HG03064 (cell line): ENCODE results near the gene TMEM109.
"Not testable (repeated sequence)": the region's sequence is repeated elsewhere in the genome, so short reads cannot be mapped to it uniquely, and the experiment has no call there.

Experiments used
- ATAC-seq: cut with Tn5 transposase; IDR thresholded peaks from one replicate; pipeline ENCODE4 v1.9.1; 2021; ENCODE audit warnings: low read depth; ENCODE audit not compliant: unreplicated experiment

TMEM109 gene

GRCh38 chr11:60909680-60910280 lies 4.2 kb upstream of the TMEM109 start:
- not testable (repeated sequence) for ATAC-seq

- peak; percentile 25 for ATAC-seq
Observed at GRCh38 chr11:60910281-60910687, 3.7 kb upstream of the TMEM109 start.

GRCh38 chr11:60910711-60911380 lies 3.1 kb upstream of the TMEM109 start:
- no peak for ATAC-seq

- no peak for ATAC-seq
Observed at GRCh38 chr11:60912223-60912850, 1.6 kb upstream of the TMEM109 start.

GRCh38 chr11:60912851-60913528 lies 968 bp upstream of the TMEM109 start:
- no peak for ATAC-seq

- peak; percentile 3 for ATAC-seq
Observed at GRCh38 chr11:60914633-60915247, 782 bp downstream of the TMEM109 start.

- peak; percentile 50 for ATAC-seq
Observed at GRCh38 chr11:60915248-60915914, 1.4 kb downstream of the TMEM109 start.

GRCh38 chr11:60916669-60917206 lies 2.8 kb downstream of the TMEM109 start:
- ATAC-seq: no peak

- ATAC-seq: no peak
Observed at GRCh38 chr11:60917267-60917666, 3.3 kb downstream of the TMEM109 start.

GRCh38 chr11:60918251-60918938 lies 4.4 kb downstream of the TMEM109 start:
- no peak for ATAC-seq

GRCh38 chr11:60918939-60919265 lies 4.9 kb downstream of the TMEM109 start:
- ATAC-seq: no peak

- no peak for ATAC-seq
Observed at GRCh38 chr11:60919320-60919719, 5.4 kb downstream of the TMEM109 start.

- ATAC-seq: no peak
Observed at GRCh38 chr11:60919956-60920355, 6.0 kb downstream of the TMEM109 start.

GRCh38 chr11:60921259-60921658 lies 7.3 kb downstream of the TMEM109 start:
- no peak for ATAC-seq

GRCh38 chr11:60921777-60922335 lies 7.9 kb downstream of the TMEM109 start:
- no peak for ATAC-seq

GRCh38 chr11:60922906-60923305 lies 8.9 kb downstream of the TMEM109 start:
- no peak for ATAC-seq

GRCh38 chr11:60923326-60923725 lies 9.4 kb downstream of the TMEM109 start:
- no peak for ATAC-seq

- no peak for ATAC-seq
Observed at GRCh38 chr11:60923800-60924109, 9.8 kb downstream of the TMEM109 start.

- no peak for ATAC-seq
Observed at GRCh38 chr11:60924110-60924905, 10.3 kb downstream of the TMEM109 start, which contains the start of gene TMEM132A. TMEM132A (plus strand) TSS chr11:60924460; CDS start chr11:60924634, 174 bp downstream.
